ENCODE results near the gene MPC1. TPM values are rescaled to one million over a fixed set of nuclear protein-coding genes. Genes with fewer than 3 reads are reported as not detected.

MPC1 gene
- total RNA-seq, 1 donor from 2014 or later, result 23.8 TPM

DNA sequence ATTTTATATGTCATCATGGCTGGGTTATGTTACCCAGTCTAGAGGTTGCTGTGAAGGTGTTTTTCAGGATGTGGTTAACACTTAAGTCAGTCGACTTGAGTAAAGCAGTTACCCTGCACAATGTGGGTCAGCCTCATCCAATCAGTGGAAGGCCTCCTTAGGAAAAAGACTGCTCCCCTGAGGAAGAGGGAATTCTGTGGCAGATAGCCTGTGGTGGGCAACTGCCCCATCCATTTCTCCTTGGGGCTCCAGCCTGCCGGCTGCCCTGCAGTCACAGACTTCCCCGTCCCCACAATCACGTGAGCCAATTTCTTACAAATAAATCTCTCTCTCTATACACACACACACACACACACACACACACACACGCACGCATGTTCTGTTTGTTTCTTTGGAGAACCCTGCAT, 34.5 kb upstream of the MPC1 start:
- no peak for TF ChIP-seq CTCF (IDR thresholded peaks at IDR 0.05)
- Histone ChIP-seq H3K4me1 (no peaks in the 10 kb centered on the region), H3K27me3 (no peaks in the 10 kb centered on the region), H3K36me3 (peaks cover 8 to 58% of the 10 kb centered on the region in 2 donors), H3K4me3 (no peak overlapping the region), H3K27ac (no peak overlapping the region), H3K9me3 (no peaks in the 10 kb centered on the region)
- DNase-seq (ENCODE audit: low spot score in 2 of 2), result no peak
- intact Hi-C loops (cut with DNase I), result no loop called here

- H3K4me1 ChIP-seq, result no peaks in the 10 kb centered on the region
- H3K27me3 ChIP-seq, result no peaks in the 10 kb centered on the region
- H3K36me3 ChIP-seq, result peaks cover 8 to 50% of the 10 kb centered on the region in 2 donors
- no peak overlapping the region for H3K4me3 ChIP-seq
- TF ChIP-seq CTCF (IDR thresholded peaks at IDR 0.05), result no peak
- no peak overlapping the region for H3K27ac ChIP-seq
- intact Hi-C loops (cut with DNase I), result no loop called here
- DNase-seq (ENCODE audit: low spot score in 2 of 2), result no peak
- H3K9me3 ChIP-seq, result no peaks in the 10 kb centered on the region
Observed at GRCh38 chr6:166415833-166416347, 33.1 kb upstream of the MPC1 start.

GRCh38 chr6:166415306-166415705, 32.6 kb upstream of the MPC1 start:
- intact Hi-C loops (cut with DNase I), result no loop called here
- H3K27me3 ChIP-seq, result no peaks in the 10 kb centered on the region
- H3K9me3 ChIP-seq, result no peaks in the 10 kb centered on the region
- no peak overlapping the region for H3K4me3 ChIP-seq
- H3K27ac ChIP-seq, result no peak overlapping the region
- H3K4me1 ChIP-seq, result no peaks in the 10 kb centered on the region
- H3K36me3 ChIP-seq, result peaks cover 8 to 45% of the 10 kb centered on the region in 2 donors
- no peak for DNase-seq (ENCODE audit: low spot score in 2 of 2)
- TF ChIP-seq CTCF (IDR thresholded peaks at IDR 0.05), result no peak

DNA sequence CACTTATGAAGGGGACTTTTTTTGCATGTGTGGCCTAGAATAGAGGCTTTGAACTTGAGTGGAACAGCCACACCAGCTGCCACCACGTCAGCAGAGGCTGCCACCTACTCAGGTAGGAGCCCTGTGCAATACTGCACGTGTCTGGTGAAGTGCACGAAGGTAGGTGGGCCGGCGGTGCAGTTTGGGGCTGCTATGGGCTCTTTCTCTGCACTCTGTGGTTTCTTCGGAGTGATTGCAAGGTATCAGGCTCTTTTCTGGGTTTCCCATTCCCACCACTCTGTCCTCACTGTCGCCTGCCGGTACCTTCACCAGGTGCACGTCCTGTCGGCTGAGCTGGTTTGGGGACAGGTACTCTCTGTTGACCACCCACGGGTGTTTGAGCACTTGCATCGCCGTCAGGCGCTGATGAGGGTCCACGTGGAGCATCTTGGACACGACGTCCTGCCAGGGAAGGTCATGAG, 30.8 kb upstream of the MPC1 start:
- Histone ChIP-seq H3K9me3 (no peaks in the 10 kb centered on the region), H3K4me1 (no peaks in the 10 kb centered on the region), H3K27me3 (no peaks in the 10 kb centered on the region), H3K4me3 (no peak overlapping the region), H3K36me3 (peaks cover 6 to 28% of the 10 kb centered on the region in 2 donors), H3K27ac (no peak overlapping the region)
- intact Hi-C loops (cut with DNase I), result no loop called here
- no peak for DNase-seq (ENCODE audit: low spot score in 2 of 2)
- no peak for TF ChIP-seq CTCF (IDR thresholded peaks at IDR 0.05)

DNA sequence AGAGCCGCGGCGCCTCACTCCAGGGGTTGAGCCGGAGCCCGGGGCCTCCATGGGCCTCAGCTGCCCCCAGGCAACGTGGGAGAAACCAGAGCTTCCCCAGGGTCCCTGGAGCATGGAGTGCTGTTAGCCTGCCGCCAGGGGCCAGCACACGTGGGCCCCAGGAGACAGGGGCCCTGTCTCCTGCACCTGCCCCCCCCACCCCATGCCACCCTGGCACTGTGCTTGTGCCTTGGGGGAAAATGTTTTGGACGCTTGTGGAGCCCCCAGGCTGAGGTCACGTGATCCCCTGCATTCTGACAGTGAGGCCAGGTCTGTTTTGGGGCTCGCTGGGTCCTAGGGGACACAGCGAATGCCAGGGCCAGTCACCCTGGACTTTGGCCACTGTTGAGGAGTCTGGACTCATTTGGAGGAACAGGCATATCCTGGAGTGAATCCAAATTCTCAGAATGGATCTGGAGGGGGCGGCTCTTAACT, 30.2 kb upstream of the MPC1 start:
- H3K36me3 ChIP-seq, result peaks cover 2 to 24% of the 10 kb centered on the region in 2 donors
- intact Hi-C loops (cut with DNase I), result no loop called here
- no peak overlapping the region for H3K27ac ChIP-seq
- DNase-seq (ENCODE audit: low spot score in 2 of 2), result no peak
- no peak overlapping the region for H3K4me3 ChIP-seq
- no peak for TF ChIP-seq CTCF (IDR thresholded peaks at IDR 0.05)
- no peaks in the 10 kb centered on the region for H3K4me1 ChIP-seq
- no peaks in the 10 kb centered on the region for H3K9me3 ChIP-seq
- no peaks in the 10 kb centered on the region for H3K27me3 ChIP-seq

All from ascending aorta (tissue), 2 donors.